ENCODE measurements around the gene NEUROG1. TPM values are rescaled to one million over a fixed set of nuclear protein-coding genes. Genes with fewer than 3 reads are reported as not detected.

NEUROG1 gene
- total RNA-seq, 4 donors from 2014 or later, result not detected

- TF ChIP-seq CTCF (IDR thresholded peaks at IDR 0.05; ENCODE audit: low read depth), result no peak
Measured at GRCh38 chr5:135491038-135491551, 44.7 kb downstream of the NEUROG1 start.

GRCh38 chr5:135490245-135491037 is 45.3 kb downstream of the NEUROG1 start:
- no peak for TF ChIP-seq CTCF (IDR thresholded peaks at IDR 0.05; ENCODE audit: low read depth)

GRCh38 chr5:135489466-135490244 is 46.1 kb downstream of the NEUROG1 start:
- no peak for TF ChIP-seq CTCF (IDR thresholded peaks at IDR 0.05; ENCODE audit: low read depth)

GRCh38 chr5:135488727-135489465 is 46.9 kb downstream of the NEUROG1 start:
- TF ChIP-seq CTCF (IDR thresholded peaks at IDR 0.05; ENCODE audit: low read depth), result no peak

GRCh38 chr5:135487839-135488514 is 47.8 kb downstream of the NEUROG1 start:
- TF ChIP-seq CTCF (IDR thresholded peaks at IDR 0.05; ENCODE audit: low read depth), result no peak

GRCh38 chr5:135487037-135487395 is 48.7 kb downstream of the NEUROG1 start:
- no peak for TF ChIP-seq CTCF (IDR thresholded peaks at IDR 0.05; ENCODE audit: low read depth)
